CD4-positive, alpha-beta memory T cell (primary cell): ENCODE measurements around the gene ZDHHC1. TPM values are rescaled to one million over a fixed set of nuclear protein-coding genes. Genes with fewer than 3 reads are reported as not detected.
A peak's percentile ranks its signal among the peaks of the same experiment; 100 is the strongest.

Experiments used
- CTCF ChIA-PET: fragments of 350-600 bp; sonication (Branson Sonifier 250); formaldehyde crosslinking; loops from one replicate; lab custom pipeline; 2021; ENCODE audit warnings: inconsistent platforms; ENCODE audit not compliant: partially characterized antibody; lab: Charles Lee
- POLR2A ChIA-PET: fragments of 350-600 bp; sonication (Branson Sonifier 250); formaldehyde crosslinking; loops from one replicate; lab custom pipeline; 2021; ENCODE audit not compliant: partially characterized antibody; lab: Charles Lee
- DNase-seq, 5 donors: peaks; one replicate each; pipeline versions ENCODE4 v3.0.0 to v3.0.0-alpha.2; 2020 to 2022; ENCODE audit warnings: mixed read lengths in 1 of 5
- H3K27ac ChIP-seq: one replicate; pipeline ENCODE4 v1.7.0; 2013; ENCODE audit warnings: low read depth, low read length
- H3K27me3 ChIP-seq: 2 replicates; pipeline ENCODE4 v1.7.0; 2013; ENCODE audit warnings: mild to moderate bottlenecking, low read length, moderate library complexity; ENCODE audit not compliant: insufficient read depth
- H3K36me3 ChIP-seq: 2 replicates; pipeline ENCODE4 v1.7.0; 2013; ENCODE audit warnings: mild to moderate bottlenecking, low read length, moderate library complexity; ENCODE audit not compliant: insufficient read depth
- H3K4me1 ChIP-seq: 2 replicates; pipeline ENCODE4 v1.7.0; 2013; ENCODE audit warnings: mild to moderate bottlenecking, low read length, moderate library complexity; ENCODE audit not compliant: insufficient read depth
- H3K4me3 ChIP-seq, 2 donors: one replicate each; pipeline ENCODE4 v1.7.0; 2013; ENCODE audit warnings: low read length in 2 of 2, mild to moderate bottlenecking in 1 of 2
- H3K9me3 ChIP-seq, 2 donors: one replicate each; pipeline ENCODE4 v1.7.0; 2013; ENCODE audit warnings: low read length in 2 of 2, control low read depth in 1 of 2; ENCODE audit not compliant: control insufficient read depth in 1 of 2
- H3K27ac Mint-ChIP-seq, 7 donors: one replicate each; pipeline ENCODE4 v1.8.0; 2020 to 2021; ENCODE audit warnings: mixed read lengths in 7 of 7, mild to moderate bottlenecking in 6 of 7, inconsistent platforms in 3 of 7, moderate library complexity in 3 of 7
- H3K27me3 Mint-ChIP-seq, 2 donors: one replicate each; pipeline ENCODE4 v1.8.0; 2020 to 2021; ENCODE audit warnings: mixed read lengths in 2 of 2
- H3K36me3 Mint-ChIP-seq, 2 donors: one replicate each; pipeline ENCODE4 v1.8.0; 2020 to 2021; ENCODE audit warnings: mixed read lengths in 2 of 2, inconsistent platforms in 1 of 2, mild to moderate bottlenecking in 1 of 2
- H3K4me1 Mint-ChIP-seq, 4 donors: one replicate each; pipeline ENCODE4 v1.8.0; 2020 to 2021; ENCODE audit warnings: mixed read lengths in 4 of 4, mild to moderate bottlenecking in 1 of 4
- H3K4me3 Mint-ChIP-seq, 8 donors: one replicate each; pipeline ENCODE4 v1.8.0; 2020 to 2021; ENCODE audit warnings: mixed read lengths in 8 of 8, mild to moderate bottlenecking in 7 of 8, moderate library complexity in 6 of 8, inconsistent platforms in 3 of 8
- H3K9me3 Mint-ChIP-seq, 8 donors: one replicate each; pipeline ENCODE4 v1.8.0; 2020 to 2021; ENCODE audit warnings: mixed read lengths in 8 of 8, mild to moderate bottlenecking in 5 of 8, inconsistent platforms in 3 of 8, moderate library complexity in 1 of 8
- intact Hi-C: fragments of 100-400 bp; cut with micrococcal nuclease; formaldehyde crosslinking; loops from one replicate; pipeline ENCODE4 v1.15.1; 2023
- polyA plus RNA-seq, 2 donors: library from polyadenylated mRNA; unstranded; fragments of 300-500 nt; fragmentation: Illumina TruSeq; gene quantifications; one replicate each; pipeline ENCODE4 v1.2.3, GENCODE V29; 2021
- total RNA-seq, 2 experiments: library from RNA; stranded (reverse); gene quantifications; one replicate each; pipeline ENCODE4 v1.2.3, GENCODE V29; 2021

ZDHHC1 gene
- total and polyA plus RNA-seq, 4 experiments from 2014 or later: not detected

GRCh38 chr16:67403976-67404555 lies 12.2 kb downstream of the ZDHHC1 start:
- POLR2A ChIA-PET: no interaction called here
- no peak overlapping the region for H3K4me3 Mint-ChIP-seq

DNA sequence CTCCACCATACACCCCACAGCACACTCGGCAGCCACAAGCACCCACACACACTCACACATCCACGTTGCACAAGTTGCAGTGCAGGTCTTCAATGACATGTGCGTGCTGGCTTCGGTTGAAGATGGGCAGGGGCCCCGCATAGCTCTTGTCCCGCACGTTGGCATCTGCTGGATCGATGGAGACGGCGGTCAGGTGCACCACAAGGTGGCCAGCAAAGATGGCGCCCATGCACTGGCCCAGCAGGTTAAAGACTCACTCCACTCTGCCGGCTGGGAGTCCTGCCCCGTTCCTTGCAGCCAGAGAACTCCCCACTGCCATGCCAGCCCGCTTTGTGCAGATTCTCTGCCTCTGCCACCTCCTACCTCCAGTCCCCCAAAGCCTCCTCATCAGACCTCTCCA lies 15.4 kb downstream of the ZDHHC1 start:
- H3K36me3 ChIP-seq: no peaks in the 10 kb centered on the region
- ChIA-PET POLR2A (no interaction called here), CTCF (no interaction called here)
- no peak overlapping the region for H3K4me3 ChIP-seq
- H3K36me3 Mint-ChIP-seq: no peaks in the 10 kb centered on the region
- H3K4me1 ChIP-seq: no peaks in the 10 kb centered on the region
- H3K4me1 Mint-ChIP-seq: no peaks in the 10 kb centered on the region
- H3K4me3 Mint-ChIP-seq: no peak overlapping the region
- H3K27ac Mint-ChIP-seq: no peak overlapping the region
- no peaks in the 10 kb centered on the region for H3K9me3 ChIP-seq
- DNase-seq: no peak
- intact Hi-C loops: no loop called here
- no peaks in the 10 kb centered on the region for H3K27me3 ChIP-seq
- H3K9me3 Mint-ChIP-seq: peaks cover 0 to 1% (median 0%) of the 10 kb centered on the region in 8 donors
- peaks cover 4 to 15% of the 10 kb centered on the region in 2 donors for H3K27me3 Mint-ChIP-seq
- no peak overlapping the region for H3K27ac ChIP-seq

More at GRCh38 chr16:67403976-67404555, 12.2 kb downstream of the ZDHHC1 start:
- no peaks in the 10 kb centered on the region for H3K4me1 Mint-ChIP-seq
- peaks cover 1 to 11% of the 10 kb centered on the region in 2 donors for H3K27me3 Mint-ChIP-seq
- Histone ChIP-seq H3K27ac (no peak overlapping the region), H3K36me3 (no peaks in the 10 kb centered on the region), H3K27me3 (no peaks in the 10 kb centered on the region), H3K9me3 (no peaks in the 10 kb centered on the region), H3K4me3 (no peak overlapping the region), H3K4me1 (no peaks in the 10 kb centered on the region)
- no peak for DNase-seq
- CTCF ChIA-PET: no interaction called here
- no peak overlapping the region for H3K27ac Mint-ChIP-seq
- H3K9me3 Mint-ChIP-seq: no peaks in the 10 kb centered on the region
- H3K36me3 Mint-ChIP-seq: no peaks in the 10 kb centered on the region
- intact Hi-C loops: no loop called here

- no peaks in the 10 kb centered on the region for H3K36me3 Mint-ChIP-seq
- no peaks in the 10 kb centered on the region for H3K9me3 ChIP-seq
- H3K27ac Mint-ChIP-seq: no peak overlapping the region
- DNase-seq: no peak
- peaks cover 0 to 1% (median 0%) of the 10 kb centered on the region in 8 donors for H3K9me3 Mint-ChIP-seq
- no peak overlapping the region for H3K4me3 ChIP-seq
- no peaks in the 10 kb centered on the region for H3K36me3 ChIP-seq
- POLR2A ChIA-PET: no interaction called here
- H3K4me3 Mint-ChIP-seq: no peak overlapping the region
- intact Hi-C loops: loop anchor here (5.0 kb wide), 1 partner anchor 123 kb away; the partner anchor contains the start of gene PLEKHG4
- CTCF ChIA-PET: interaction anchor here (0.6 to 1.7 kb wide), 6 partner anchors 8 to 424 kb away, joined by 3 to 6 read pairs (median 3); no protein-coding TSS in a partner anchor
- peaks cover 7 to 22% of the 10 kb centered on the region in 2 donors for H3K27me3 Mint-ChIP-seq
- peaks cover 6% of the 10 kb centered on the region for H3K27me3 ChIP-seq
- no peak overlapping the region for H3K27ac ChIP-seq
- H3K4me1 ChIP-seq: peaks cover 2% of the 10 kb centered on the region
- H3K4me1 Mint-ChIP-seq: no peaks in the 10 kb centered on the region
Measured at GRCh38 chr16:67399749-67400704, 16.2 kb downstream of the ZDHHC1 start.

GRCh38 chr16:67399218-67399733 lies 17.0 kb downstream of the ZDHHC1 start:
- H3K36me3 Mint-ChIP-seq: no peaks in the 10 kb centered on the region
- no peak overlapping the region for H3K4me3 Mint-ChIP-seq
- Histone ChIP-seq H3K4me1 (peaks cover 6% of the 10 kb centered on the region), H3K27ac (no peak overlapping the region), H3K4me3 (no peak overlapping the region), H3K27me3 (peaks cover 7% of the 10 kb centered on the region), H3K36me3 (no peaks in the 10 kb centered on the region), H3K9me3 (no peaks in the 10 kb centered on the region)
- CTCF ChIA-PET: interaction anchor here (0.6 to 1.7 kb wide), 6 partner anchors 8 to 423 kb away, joined by 3 to 6 read pairs (median 3); no protein-coding TSS in a partner anchor
- DNase-seq: peak in 2 of 5 donors; percentile 40 to 43
- H3K27me3 Mint-ChIP-seq: peaks cover 8 to 23% of the 10 kb centered on the region in 2 donors
- intact Hi-C loops: loop anchor here (5.0 kb wide), 1 partner anchor 122 kb away; the partner anchor contains the start of gene PLEKHG4
- H3K9me3 Mint-ChIP-seq: peaks cover 0 to 1% (median 0%) of the 10 kb centered on the region in 8 donors
- H3K27ac Mint-ChIP-seq: peak overlapping the region in 1 of 7 donors; percentile 9
- POLR2A ChIA-PET: no interaction called here
- H3K4me1 Mint-ChIP-seq: peaks cover 0 to under 1% (median under 1%) of the 10 kb centered on the region in 4 donors

GRCh38 chr16:67398546-67399217 lies 17.6 kb downstream of the ZDHHC1 start:
- intact Hi-C loops: loop anchor here (5.0 kb wide), 1 partner anchor 121 kb away; the partner anchor contains the start of gene PLEKHG4
- no peak overlapping the region for H3K27ac ChIP-seq
- peak overlapping the region in 1 of 8 donors; percentile 49 for H3K4me3 Mint-ChIP-seq
- no peak overlapping the region for H3K27ac Mint-ChIP-seq
- H3K9me3 Mint-ChIP-seq: peaks cover 0 to 1% (median 0%) of the 10 kb centered on the region in 8 donors
- ChIA-PET CTCF (interaction anchor here (1.0 to 1.7 kb wide), 3 partner anchors 9 to 423 kb away, joined by 3 to 6 read pairs (median 3); no protein-coding TSS in a partner anchor), POLR2A (interaction anchor here (0.5 kb wide), 1 partner anchor 45 kb away, joined by 3 read pairs; no protein-coding TSS in a partner anchor)
- peaks cover 12% of the 10 kb centered on the region for H3K4me1 ChIP-seq
- H3K36me3 ChIP-seq: no peaks in the 10 kb centered on the region
- H3K27me3 Mint-ChIP-seq: peaks cover 11 to 26% of the 10 kb centered on the region in 2 donors
- no peaks in the 10 kb centered on the region for H3K36me3 Mint-ChIP-seq
- no peak for DNase-seq
- H3K9me3 ChIP-seq: no peaks in the 10 kb centered on the region
- H3K4me1 Mint-ChIP-seq: peaks cover 0 to 7% (median 5%) of the 10 kb centered on the region in 4 donors
- H3K4me3 ChIP-seq: no peak overlapping the region
- peaks cover 12% of the 10 kb centered on the region for H3K27me3 ChIP-seq

- peaks cover 0 to 9% (median 5%) of the 10 kb centered on the region in 4 donors for H3K4me1 Mint-ChIP-seq
- peaks cover 0 to 1% (median 0%) of the 10 kb centered on the region in 8 donors for H3K9me3 Mint-ChIP-seq
- ChIA-PET CTCF (interaction anchor here (1.0 to 1.7 kb wide), 3 partner anchors 10 to 422 kb away, joined by 3 to 6 read pairs (median 3); no protein-coding TSS in a partner anchor), POLR2A (interaction anchor here (0.5 kb wide), 1 partner anchor 46 kb away, joined by 3 read pairs; no protein-coding TSS in a partner anchor)
- H3K27ac ChIP-seq: no peak overlapping the region
- H3K27me3 Mint-ChIP-seq: peaks cover 10 to 24% of the 10 kb centered on the region in 2 donors
- DNase-seq: no peak
- no peak overlapping the region for H3K27ac Mint-ChIP-seq
- peaks cover 14% of the 10 kb centered on the region for H3K27me3 ChIP-seq
- no peaks in the 10 kb centered on the region for H3K9me3 ChIP-seq
- intact Hi-C loops: loop anchor here (5.0 kb wide), 1 partner anchor 121 kb away; the partner anchor contains the start of gene PLEKHG4
- no peaks in the 10 kb centered on the region for H3K36me3 ChIP-seq
- peaks cover 15% of the 10 kb centered on the region for H3K4me1 ChIP-seq
- H3K4me3 Mint-ChIP-seq: peak overlapping the region in 1 of 8 donors; percentile 49
- H3K36me3 Mint-ChIP-seq: no peaks in the 10 kb centered on the region
- H3K4me3 ChIP-seq: no peak overlapping the region
Measured at GRCh38 chr16:67397812-67398545, 18.3 kb downstream of the ZDHHC1 start.
